GM12878 (cell line): ENCODE measurements around the gene FAR2. TPM values are rescaled to one million over a fixed set of nuclear protein-coding genes. Genes with fewer than 3 reads are reported as not detected.

Experiments
- ATAC-seq: fragments of 200-7000 bp; cut with Tn5 transposase; 3 replicates; pipeline ENCODE4 v1.9.1; 2020; ENCODE audit warnings: mild to moderate bottlenecking, moderate library complexity
- BruUV-seq: library from RNA; stranded (reverse); fragments of 400-500 nt; replicated peaks from 2 replicates; lab custom pipeline; 2021; lab: Mats Ljungman, UMichigan
- CTCF ChIA-PET: fragments of 300-600 bp; sonication (Branson Sonifier 250); formaldehyde crosslinking; extraction: SDS; loops from one replicate; lab custom pipeline; 2021; ENCODE audit warnings: inconsistent platforms; lab: Yijun Ruan, JAX
- POLR2A ChIA-PET: fragments of 350-600 bp; formaldehyde crosslinking; extraction: SDS; loops from one replicate; lab custom pipeline; 2021; ENCODE audit warnings: inconsistent platforms; lab: Charles Lee
- RAD21 ChIA-PET: fragments of 300-600 bp; sonication (Branson Sonifier 250); formaldehyde crosslinking; loops from one replicate; lab custom pipeline; 2023; ENCODE audit warnings: antibody characterized with exemption; ENCODE audit not compliant: unreplicated experiment; lab: Charles Lee
- SMC1A ChIA-PET: fragments of 300-600 bp; sonication (Branson Sonifier 250); formaldehyde crosslinking; loops from one replicate; lab custom pipeline; 2023; ENCODE audit not compliant: unreplicated experiment, uncharacterized antibody; lab: Charles Lee
- DNase-seq: peaks from one replicate; pipeline ENCODE4 v3.0.0-alpha.2; 2011; ENCODE audit warnings: low read depth, low spot score
- FAIRE-seq: peaks from 3 replicates; lab custom pipeline; 2011; peaks lifted over from hg19 to GRCh38; lab: Jason Lieb, UNC
- H2AFZ ChIP-seq: 2 replicates; pipeline ENCODE4 v1.6.0; 2011; ENCODE audit warnings: low read depth, low read length, control low read depth; ENCODE audit not compliant: control insufficient read depth
- H3K27ac ChIP-seq: 2 replicates; pipeline ENCODE4 v1.5.1; 2011; ENCODE audit warnings: control low read depth; ENCODE audit not compliant: control insufficient read depth, insufficient read depth
- H3K27me3 ChIP-seq, 2 experiments: replicated peaks in 1 of 2; 2 replicates each; pipeline versions ENCODE4 v1.6.0 to v1.6.1; 2011; ENCODE audit warnings: low read length in 1 of 2; ENCODE audit not compliant: control insufficient read depth in 2 of 2, insufficient read depth in 2 of 2
- H3K36me3 ChIP-seq, 2 experiments: 2 replicates each; pipeline ENCODE4 v1.5.1; 2011; ENCODE audit warnings: low read length in 1 of 2; ENCODE audit not compliant: control insufficient read depth in 2 of 2, insufficient read depth in 2 of 2
- H3K4me1 ChIP-seq: 2 replicates; pipeline ENCODE4 v1.6.1; 2011; ENCODE audit warnings: mild to moderate bottlenecking, low read length, moderate library complexity, mixed read lengths; ENCODE audit not compliant: control insufficient read depth, insufficient read depth
- H3K4me2 ChIP-seq: 2 replicates; pipeline ENCODE4 v1.6.0; 2011; ENCODE audit warnings: control low read depth; ENCODE audit not compliant: control insufficient read depth, insufficient read depth
- H3K4me3 ChIP-seq: fragments of 200-600 bp; sonication (generic); 2 replicates; pipeline ENCODE4 v1.5.1; 2016
- H3K79me2 ChIP-seq: 2 replicates; pipeline ENCODE4 v1.6.0; 2011; ENCODE audit warnings: low read length; ENCODE audit not compliant: control insufficient read depth, insufficient read depth
- H3K9ac ChIP-seq: 2 replicates; pipeline ENCODE4 v1.8.0; 2011; ENCODE audit warnings: low read length, control low read depth, mixed read lengths; ENCODE audit not compliant: control insufficient read depth, insufficient read depth
- H3K9me3 ChIP-seq: replicated peaks from 3 replicates; pipeline ENCODE4 v1.5.1; 2011; ENCODE audit warnings: mild to moderate bottlenecking, low read length; ENCODE audit not compliant: control insufficient read depth, insufficient read depth
- H4K20me1 ChIP-seq: 2 replicates; pipeline ENCODE4 v1.6.0; 2011; ENCODE audit not compliant: control insufficient read depth, insufficient read depth
- BACH1 ChIP-seq: fragments of 450-650 bp; IDR thresholded peaks from 2 replicates; pipeline ENCODE4 v1.6.1; 2017; ENCODE audit warnings: mild to moderate bottlenecking, borderline replicate concordance
- CBFB ChIP-seq: IDR thresholded peaks from 2 replicates; pipeline ENCODE4 v1.6.1; 2016; ENCODE audit warnings: antibody characterized with exemption, low read depth
- CHD1 ChIP-seq: IDR thresholded peaks from 2 replicates; pipeline ENCODE4 v1.6.1; 2012; ENCODE audit warnings: low read depth, low read length, improper control_type of control experiment
- CHD4 ChIP-seq: fragments of 200-600 bp; sonication (generic); IDR thresholded peaks from 2 replicates; pipeline ENCODE4 v1.6.1; 2016; ENCODE audit warnings: mild to moderate bottlenecking
- EGR1 ChIP-seq, 2 experiments: IDR thresholded peaks; 1 replicate in 1 of 2; 2 replicates in 1 of 2; pipeline ENCODE4 v1.6.1; 2011 to 2012; ENCODE audit warnings: low read depth in 2 of 2, low read length in 2 of 2, borderline replicate concordance in 1 of 2, mild to moderate bottlenecking in 1 of 2, moderate library complexity in 1 of 2
- FOXK2 ChIP-seq: fragments of 450-650 bp; IDR thresholded peaks from 2 replicates; pipeline ENCODE4 v1.6.1; 2017; ENCODE audit warnings: mild to moderate bottlenecking, moderate library complexity
- GABPA ChIP-seq: IDR thresholded peaks from 2 replicates; pipeline ENCODE4 v1.6.1; 2014; ENCODE audit warnings: antibody characterized with exemption, low read depth, mild to moderate bottlenecking, inconsistent platforms
- NFIC ChIP-seq: IDR thresholded peaks from 2 replicates; pipeline ENCODE4 v1.6.1; 2012; ENCODE audit warnings: low read depth, mild to moderate bottlenecking, inconsistent platforms, low read length, moderate library complexity
- POLR2AphosphoS2 ChIP-seq: IDR thresholded peaks from 2 replicates; pipeline ENCODE4 v1.6.1; 2011; ENCODE audit warnings: low read depth, mild to moderate bottlenecking, low read length, improper control_type of control experiment, moderate library complexity
- SIX5 ChIP-seq: IDR thresholded peaks from 2 replicates; pipeline ENCODE4 v1.6.1; 2011; ENCODE audit warnings: mild to moderate bottlenecking, low read depth, low read length, moderate library complexity; ENCODE audit not compliant: severe bottlenecking
- SMAD1 ChIP-seq: fragments of 450-650 bp; IDR thresholded peaks from 2 replicates; pipeline ENCODE4 v1.6.1; 2018; ENCODE audit warnings: mild to moderate bottlenecking, low read depth; ENCODE audit not compliant: partially characterized antibody
- SPI1 ChIP-seq: IDR thresholded peaks from 2 replicates; pipeline ENCODE4 v1.6.1; 2011; ENCODE audit warnings: low read depth, mild to moderate bottlenecking, low read length, moderate library complexity, borderline replicate concordance; ENCODE audit not compliant: insufficient read depth
- SUPT20H ChIP-seq: IDR thresholded peaks from 2 replicates; pipeline ENCODE4 v1.6.1; 2011; ENCODE audit warnings: low read depth, mild to moderate bottlenecking, low read length, moderate library complexity, borderline replicate concordance; ENCODE audit not compliant: control insufficient read depth
- TAF1 ChIP-seq: IDR thresholded peaks from 2 replicates; pipeline ENCODE4 v1.6.1; 2011; ENCODE audit warnings: mild to moderate bottlenecking, low read depth, low read length, borderline replicate concordance
- WGBS: methylation state at CpG from one replicate; pipeline ENCODE4 v1.1.6; 2016; ENCODE audit warnings: low lambda C conversion rate; ENCODE audit not compliant: insufficient replicate concordance, insufficient coverage; ENCODE audit errors: missing lambda C conversion rate; 5-methylcytosine and 5-hydroxymethylcytosine counted together
- in situ Hi-C: fragments of 300-500 bp; cut with MboI; formaldehyde crosslinking; loops from 9 replicates; pipeline ENCODE4 v1.14.3; 2018; ENCODE audit warnings: mixed read lengths
- intact Hi-C: fragments of 100-400 bp; cut with micrococcal nuclease; formaldehyde crosslinking; loops from one replicate; pipeline ENCODE4 v1.14.2; 2022; ENCODE audit not compliant: unreplicated experiment
- polyA plus RNA-seq, 11 experiments: library from polyadenylated mRNA; depleted of rRNA in 4 of 11; unstranded in 6 of 11; stranded (reverse) in 5 of 11; fragments of >200 nt; fragmentation: Nextera tagmentation in 4 of 11; fragmentation: Illumina TruSeq in 1 of 11; extraction: Ambion mirVana in 4 of 11; extraction: Trizol in 1 of 11; gene quantifications; 1 replicate in 1 of 11; 2 replicates in 10 of 11; pipeline versions ENCODE4 v1.2.1 to v1.2.3, GENCODE V29; 2011 to 2016; ENCODE audit warnings: inconsistent platforms in 2 of 11, missing spikeins in 2 of 11, low read depth in 1 of 11
- total RNA-seq, 4 experiments: library from RNA; depleted of rRNA in 3 of 4; stranded (reverse); fragments of >200 nt in 3 of 4; fragmentation: Illumina TruSeq in 1 of 4; extraction: Trizol in 1 of 4; gene quantifications; 2 replicates each; pipeline versions ENCODE4 v1.2.1 to v1.2.3, GENCODE V29; 2013 to 2021
- TF ChIP-seq, protein P1 (sequence below): fragments of 450-650 bp; IDR thresholded peaks from 2 replicates; pipeline ENCODE4 v1.6.1; 2017; ENCODE audit warnings: mild to moderate bottlenecking, moderate library complexity
- TF ChIP-seq, protein P2 (sequence below): fragments of 450-650 bp; formaldehyde crosslinking; IDR thresholded peaks from 2 replicates; pipeline ENCODE4 v1.5.0; 2022; ENCODE audit warnings: mild to moderate bottlenecking, missing genetic modification characterization
- TF ChIP-seq, protein P3 (sequence below): IDR thresholded peaks from 2 replicates; pipeline ENCODE4 v1.6.1; 2011; ENCODE audit warnings: borderline replicate concordance, low read depth, mild to moderate bottlenecking, moderate library complexity, mixed read lengths, low read length; ENCODE audit not compliant: insufficient read depth; ENCODE audit errors: extremely low read length

FAR2 gene
- total and polyA plus RNA-seq, 10 of the 15 experiments (the other 5 are each of a cell fraction or from before 2014, with no cell fraction given): 0.50 to 1.1 (median 0.65) TPM

DNA sequence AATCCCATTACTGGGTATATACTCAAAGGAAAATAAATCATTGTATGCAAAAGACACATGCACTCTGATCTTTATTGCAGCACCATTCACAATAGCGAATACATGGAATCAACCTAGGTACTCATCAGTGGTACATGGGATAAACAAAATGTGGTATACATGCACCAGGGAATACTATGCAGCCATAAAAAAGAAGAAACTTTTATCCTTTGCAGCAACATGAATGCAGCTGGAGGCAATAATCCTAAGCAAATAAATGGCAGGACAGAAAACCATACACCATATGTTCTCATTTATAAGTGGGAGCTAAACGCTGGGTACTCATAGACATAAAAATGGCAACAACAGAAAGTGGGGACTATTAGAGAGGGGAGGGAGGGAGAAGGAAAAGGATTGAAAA is 216.0 kb downstream of the FAR2 start:
- ChIA-PET CTCF (interaction anchor here (0.6 to 0.9 kb wide), 2 partner anchors 11 to 319 kb away, joined by 3 to 4 read pairs; no protein-coding TSS in a partner anchor), POLR2A (no interaction called here), RAD21 (no interaction called here), SMC1A (interaction anchor here (1.2 to 1.5 kb wide), 3 partner anchors 8 to 11 kb away, joined by 4 to 5 read pairs (median 5); no protein-coding TSS in a partner anchor)
- in situ Hi-C loops: no loop called here
- Histone ChIP-seq H3K4me2 (no peak overlapping the region), H3K4me3 (no peak overlapping the region), H3K9ac (no peak overlapping the region), H3K4me1 (no peaks in the 10 kb centered on the region), H3K9me3 (no peaks in the 10 kb centered on the region; the same call in 1 of the 3 replicates), H3K79me2 (no peaks in the 10 kb centered on the region; the same call in 1 of the 2 replicates), H2AFZ (no peak overlapping the region), H3K27ac (no peak overlapping the region), H4K20me1 (no peaks in the 10 kb centered on the region), H3K36me3 (peaks cover 0 to 12% of the 10 kb centered on the region in 2 experiments; a peak in 3 of 4 replicates), H3K27me3 (no peaks in the 10 kb centered on the region)
- BruUV-seq: no TSS peak
- 96% methylated on average over 2 of the region's 2 CpGs for WGBS
- DNase-seq (no peak), FAIRE-seq (no peak), ATAC-seq (no peak)
- intact Hi-C loops: no loop called here
- TF ChIP-seq CBFB (no peak), SPI1 (no peak), CHD1 (no peak), NFIC (no peak), POLR2AphosphoS2 (no peak), BACH1 (no peak), SUPT20H (no peak), CHD4 (no peak), SIX5 (no peak), EGR1 (IDR thresholded peaks at IDR 0.05; ENCODE audit: borderline replicate concordance in 1 of 2, low read depth in 2 of 2, low read length in 2 of 2) (no peak), SMAD1 (no peak), FOXK2 (no peak), TAF1 (no peak), GABPA (no peak)
- TF ChIP-seq, protein P1, sequence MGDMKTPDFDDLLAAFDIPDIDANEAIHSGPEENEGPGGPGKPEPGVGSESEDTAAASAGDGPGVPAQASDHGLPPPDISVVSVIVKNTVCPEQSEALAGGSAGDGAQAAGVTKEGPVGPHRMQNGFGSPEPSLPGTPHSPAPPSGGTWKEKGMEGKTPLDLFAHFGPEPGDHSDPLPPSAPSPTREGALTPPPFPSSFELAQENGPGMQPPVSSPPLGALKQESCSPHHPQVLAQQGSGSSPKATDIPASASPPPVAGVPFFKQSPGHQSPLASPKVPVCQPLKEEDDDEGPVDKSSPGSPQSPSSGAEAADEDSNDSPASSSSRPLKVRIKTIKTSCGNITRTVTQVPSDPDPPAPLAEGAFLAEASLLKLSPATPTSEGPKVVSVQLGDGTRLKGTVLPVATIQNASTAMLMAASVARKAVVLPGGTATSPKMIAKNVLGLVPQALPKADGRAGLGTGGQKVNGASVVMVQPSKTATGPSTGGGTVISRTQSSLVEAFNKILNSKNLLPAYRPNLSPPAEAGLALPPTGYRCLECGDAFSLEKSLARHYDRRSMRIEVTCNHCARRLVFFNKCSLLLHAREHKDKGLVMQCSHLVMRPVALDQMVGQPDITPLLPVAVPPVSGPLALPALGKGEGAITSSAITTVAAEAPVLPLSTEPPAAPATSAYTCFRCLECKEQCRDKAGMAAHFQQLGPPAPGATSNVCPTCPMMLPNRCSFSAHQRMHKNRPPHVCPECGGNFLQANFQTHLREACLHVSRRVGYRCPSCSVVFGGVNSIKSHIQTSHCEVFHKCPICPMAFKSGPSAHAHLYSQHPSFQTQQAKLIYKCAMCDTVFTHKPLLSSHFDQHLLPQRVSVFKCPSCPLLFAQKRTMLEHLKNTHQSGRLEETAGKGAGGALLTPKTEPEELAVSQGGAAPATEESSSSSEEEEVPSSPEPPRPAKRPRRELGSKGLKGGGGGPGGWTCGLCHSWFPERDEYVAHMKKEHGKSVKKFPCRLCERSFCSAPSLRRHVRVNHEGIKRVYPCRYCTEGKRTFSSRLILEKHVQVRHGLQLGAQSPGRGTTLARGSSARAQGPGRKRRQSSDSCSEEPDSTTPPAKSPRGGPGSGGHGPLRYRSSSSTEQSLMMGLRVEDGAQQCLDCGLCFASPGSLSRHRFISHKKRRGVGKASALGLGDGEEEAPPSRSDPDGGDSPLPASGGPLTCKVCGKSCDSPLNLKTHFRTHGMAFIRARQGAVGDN: no peak
- TF ChIP-seq, protein P2, sequence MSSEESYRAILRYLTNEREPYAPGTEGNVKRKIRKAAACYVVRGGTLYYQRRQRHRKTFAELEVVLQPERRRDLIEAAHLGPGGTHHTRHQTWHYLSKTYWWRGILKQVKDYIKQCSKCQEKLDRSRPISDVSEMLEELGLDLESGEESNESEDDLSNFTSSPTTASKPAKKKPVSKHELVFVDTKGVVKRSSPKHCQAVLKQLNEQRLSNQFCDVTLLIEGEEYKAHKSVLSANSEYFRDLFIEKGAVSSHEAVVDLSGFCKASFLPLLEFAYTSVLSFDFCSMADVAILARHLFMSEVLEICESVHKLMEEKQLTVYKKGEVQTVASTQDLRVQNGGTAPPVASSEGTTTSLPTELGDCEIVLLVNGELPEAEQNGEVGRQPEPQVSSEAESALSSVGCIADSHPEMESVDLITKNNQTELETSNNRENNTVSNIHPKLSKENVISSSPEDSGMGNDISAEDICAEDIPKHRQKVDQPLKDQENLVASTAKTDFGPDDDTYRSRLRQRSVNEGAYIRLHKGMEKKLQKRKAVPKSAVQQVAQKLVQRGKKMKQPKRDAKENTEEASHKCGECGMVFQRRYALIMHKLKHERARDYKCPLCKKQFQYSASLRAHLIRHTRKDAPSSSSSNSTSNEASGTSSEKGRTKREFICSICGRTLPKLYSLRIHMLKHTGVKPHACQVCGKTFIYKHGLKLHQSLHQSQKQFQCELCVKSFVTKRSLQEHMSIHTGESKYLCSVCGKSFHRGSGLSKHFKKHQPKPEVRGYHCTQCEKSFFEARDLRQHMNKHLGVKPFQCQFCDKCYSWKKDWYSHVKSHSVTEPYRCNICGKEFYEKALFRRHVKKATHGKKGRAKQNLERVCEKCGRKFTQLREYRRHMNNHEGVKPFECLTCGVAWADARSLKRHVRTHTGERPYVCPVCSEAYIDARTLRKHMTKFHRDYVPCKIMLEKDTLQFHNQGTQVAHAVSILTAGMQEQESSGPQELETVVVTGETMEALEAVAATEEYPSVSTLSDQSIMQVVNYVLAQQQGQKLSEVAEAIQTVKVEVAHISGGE: no peak
- TF ChIP-seq, protein P3, sequence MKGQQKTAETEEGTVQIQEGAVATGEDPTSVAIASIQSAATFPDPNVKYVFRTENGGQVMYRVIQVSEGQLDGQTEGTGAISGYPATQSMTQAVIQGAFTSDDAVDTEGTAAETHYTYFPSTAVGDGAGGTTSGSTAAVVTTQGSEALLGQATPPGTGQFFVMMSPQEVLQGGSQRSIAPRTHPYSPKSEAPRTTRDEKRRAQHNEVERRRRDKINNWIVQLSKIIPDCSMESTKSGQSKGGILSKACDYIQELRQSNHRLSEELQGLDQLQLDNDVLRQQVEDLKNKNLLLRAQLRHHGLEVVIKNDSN: no peak
